ENCODE data around the gene FAM78A.

DNA sequence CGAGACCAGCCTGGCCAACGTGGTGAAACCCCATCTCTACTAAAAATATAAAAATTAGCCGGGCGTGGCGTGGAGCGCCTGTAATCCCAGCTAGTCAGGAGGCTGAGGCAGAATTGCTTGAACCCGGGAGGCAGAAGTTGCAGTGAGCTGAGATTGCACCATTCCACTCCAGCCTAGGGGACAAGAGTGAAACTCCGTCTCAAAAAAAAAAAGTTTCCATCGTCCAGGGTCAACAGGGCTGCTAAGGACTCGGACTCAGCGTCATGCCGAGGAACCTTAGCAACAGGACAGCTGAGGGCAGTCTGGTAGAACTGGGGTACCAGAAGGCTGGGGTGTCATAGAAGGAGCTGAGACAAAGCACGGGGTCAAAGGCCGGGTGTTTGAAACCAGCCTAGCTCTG, 21.7 kb downstream of the FAM78A start:
- TF ChIP-seq, protein P1, sequence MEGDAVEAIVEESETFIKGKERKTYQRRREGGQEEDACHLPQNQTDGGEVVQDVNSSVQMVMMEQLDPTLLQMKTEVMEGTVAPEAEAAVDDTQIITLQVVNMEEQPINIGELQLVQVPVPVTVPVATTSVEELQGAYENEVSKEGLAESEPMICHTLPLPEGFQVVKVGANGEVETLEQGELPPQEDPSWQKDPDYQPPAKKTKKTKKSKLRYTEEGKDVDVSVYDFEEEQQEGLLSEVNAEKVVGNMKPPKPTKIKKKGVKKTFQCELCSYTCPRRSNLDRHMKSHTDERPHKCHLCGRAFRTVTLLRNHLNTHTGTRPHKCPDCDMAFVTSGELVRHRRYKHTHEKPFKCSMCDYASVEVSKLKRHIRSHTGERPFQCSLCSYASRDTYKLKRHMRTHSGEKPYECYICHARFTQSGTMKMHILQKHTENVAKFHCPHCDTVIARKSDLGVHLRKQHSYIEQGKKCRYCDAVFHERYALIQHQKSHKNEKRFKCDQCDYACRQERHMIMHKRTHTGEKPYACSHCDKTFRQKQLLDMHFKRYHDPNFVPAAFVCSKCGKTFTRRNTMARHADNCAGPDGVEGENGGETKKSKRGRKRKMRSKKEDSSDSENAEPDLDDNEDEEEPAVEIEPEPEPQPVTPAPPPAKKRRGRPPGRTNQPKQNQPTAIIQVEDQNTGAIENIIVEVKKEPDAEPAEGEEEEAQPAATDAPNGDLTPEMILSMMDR (conservative IDR thresholded peaks at IDR 0.05), result no peak
- no peak for TF ChIP-seq EZH2 (IDR thresholded peaks at IDR 0.05; ENCODE audit: low read depth)

All from PC-9 (cell line).